Mammary epithelial cell (primary cell): ENCODE results near the gene MAST4.

Source experiments
- CTCF ChIP-seq, 2 donors: IDR thresholded peaks in 1 of 2; conservative IDR thresholded peaks in 1 of 2; 2 replicates each; pipeline ENCODE4 v1.5.1; 2011 to 2012; ENCODE audit warnings: inconsistent platforms in 2 of 2, low read length in 2 of 2, mild to moderate bottlenecking in 2 of 2, control low read depth in 1 of 2, low read depth in 1 of 2; ENCODE audit not compliant: insufficient read depth in 1 of 2; ENCODE audit errors: extremely low read depth in 1 of 2
- EZH2 ChIP-seq: IDR thresholded peaks from 2 replicates; pipeline ENCODE4 v1.6.1; 2012; ENCODE audit warnings: low read length, inconsistent platforms, borderline replicate concordance

- TF ChIP-seq CTCF (conservative IDR thresholded peaks at IDR 0.05 in 1 of 2, IDR thresholded peaks at IDR 0.05 in 1 of 2; ENCODE audit: extremely low read depth in 1 of 2, insufficient read depth in 1 of 2, low read depth in 1 of 2, low read length in 2 of 2) (no peak), EZH2 (no peak)
These were observed 618.7 kb downstream of the MAST4 start for GRCh38 chr5:67214707-67215447.
